Measurements from ENCODE around the gene FEM1A. TPM values are rescaled to one million over a fixed set of nuclear protein-coding genes. Genes with fewer than 3 reads are reported as not detected.
A peak's percentile ranks its signal among the peaks of the same experiment; 100 is the strongest.

Gene FEM1A
- total and polyA plus RNA-seq, 2 of the 13 experiments (the other 11 are each of a cell fraction or from before 2014, with no cell fraction given), result 3.2 to 10.8 TPM

DNA sequence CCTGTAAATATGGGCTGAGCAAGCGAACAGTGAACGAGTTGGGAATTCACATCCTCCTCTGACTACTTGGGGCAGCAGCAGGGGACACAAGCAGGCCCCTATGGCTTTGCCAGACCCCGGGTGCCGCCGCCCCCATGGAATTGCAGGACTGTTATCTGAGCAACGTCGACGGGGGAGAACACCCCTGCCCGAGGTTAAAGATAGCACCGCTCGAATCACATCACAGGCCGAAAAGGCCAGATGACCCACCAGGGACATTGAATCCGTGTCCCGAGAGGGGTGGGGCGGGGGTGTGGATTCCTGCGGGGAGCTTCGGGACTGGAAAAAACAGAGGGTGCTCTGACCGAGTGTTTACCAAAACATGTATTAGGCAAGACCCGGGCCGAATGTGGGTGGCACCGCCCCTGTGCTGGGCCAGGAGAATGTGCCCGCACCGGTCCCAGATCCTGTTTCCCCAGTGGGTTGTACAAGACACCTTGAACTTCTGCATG lies 9.1 kb downstream of the FEM1A start (continued):
- TF ChIP-seq ZNF670 (CRISPR knock-in tag; IDR thresholded peaks at IDR 0.05; ENCODE audit: borderline replicate concordance), result 0 out of 2 replicates have a peak, but pooled peaks have one; percentile 40
- TF ChIP-seq SUZ12 (IDR thresholded peaks at IDR 0.05; ENCODE audit: low read depth, low read length), result no peak
- TF ChIP-seq, protein P1, sequence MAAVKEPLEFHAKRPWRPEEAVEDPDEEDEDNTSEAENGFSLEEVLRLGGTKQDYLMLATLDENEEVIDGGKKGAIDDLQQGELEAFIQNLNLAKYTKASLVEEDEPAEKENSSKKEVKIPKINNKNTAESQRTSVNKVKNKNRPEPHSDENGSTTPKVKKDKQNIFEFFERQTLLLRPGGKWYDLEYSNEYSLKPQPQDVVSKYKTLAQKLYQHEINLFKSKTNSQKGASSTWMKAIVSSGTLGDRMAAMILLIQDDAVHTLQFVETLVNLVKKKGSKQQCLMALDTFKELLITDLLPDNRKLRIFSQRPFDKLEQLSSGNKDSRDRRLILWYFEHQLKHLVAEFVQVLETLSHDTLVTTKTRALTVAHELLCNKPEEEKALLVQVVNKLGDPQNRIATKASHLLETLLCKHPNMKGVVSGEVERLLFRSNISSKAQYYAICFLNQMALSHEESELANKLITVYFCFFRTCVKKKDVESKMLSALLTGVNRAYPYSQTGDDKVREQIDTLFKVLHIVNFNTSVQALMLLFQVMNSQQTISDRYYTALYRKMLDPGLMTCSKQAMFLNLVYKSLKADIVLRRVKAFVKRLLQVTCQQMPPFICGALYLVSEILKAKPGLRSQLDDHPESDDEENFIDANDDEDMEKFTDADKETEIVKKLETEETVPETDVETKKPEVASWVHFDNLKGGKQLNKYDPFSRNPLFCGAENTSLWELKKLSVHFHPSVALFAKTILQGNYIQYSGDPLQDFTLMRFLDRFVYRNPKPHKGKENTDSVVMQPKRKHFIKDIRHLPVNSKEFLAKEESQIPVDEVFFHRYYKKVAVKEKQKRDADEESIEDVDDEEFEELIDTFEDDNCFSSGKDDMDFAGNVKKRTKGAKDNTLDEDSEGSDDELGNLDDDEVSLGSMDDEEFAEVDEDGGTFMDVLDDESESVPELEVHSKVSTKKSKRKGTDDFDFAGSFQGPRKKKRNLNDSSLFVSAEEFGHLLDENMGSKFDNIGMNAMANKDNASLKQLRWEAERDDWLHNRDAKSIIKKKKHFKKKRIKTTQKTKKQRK (IDR thresholded peaks at IDR 0.05; ENCODE audit: low read length), result no peak
- no peak for TF ChIP-seq FOXK1 (CRISPR knock-in tag; IDR thresholded peaks at IDR 0.05; ENCODE audit: borderline replicate concordance, low read depth)
- TF ChIP-seq, protein P2, sequence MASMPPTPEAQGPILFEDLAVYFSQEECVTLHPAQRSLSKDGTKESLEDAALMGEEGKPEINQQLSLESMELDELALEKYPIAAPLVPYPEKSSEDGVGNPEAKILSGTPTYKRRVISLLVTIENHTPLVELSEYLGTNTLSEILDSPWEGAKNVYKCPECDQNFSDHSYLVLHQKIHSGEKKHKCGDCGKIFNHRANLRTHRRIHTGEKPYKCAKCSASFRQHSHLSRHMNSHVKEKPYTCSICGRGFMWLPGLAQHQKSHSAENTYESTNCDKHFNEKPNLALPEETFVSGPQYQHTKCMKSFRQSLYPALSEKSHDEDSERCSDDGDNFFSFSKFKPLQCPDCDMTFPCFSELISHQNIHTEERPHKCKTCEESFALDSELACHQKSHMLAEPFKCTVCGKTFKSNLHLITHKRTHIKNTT (CRISPR knock-in tag; IDR thresholded peaks at IDR 0.05), result no peak
- TF ChIP-seq, protein P3, sequence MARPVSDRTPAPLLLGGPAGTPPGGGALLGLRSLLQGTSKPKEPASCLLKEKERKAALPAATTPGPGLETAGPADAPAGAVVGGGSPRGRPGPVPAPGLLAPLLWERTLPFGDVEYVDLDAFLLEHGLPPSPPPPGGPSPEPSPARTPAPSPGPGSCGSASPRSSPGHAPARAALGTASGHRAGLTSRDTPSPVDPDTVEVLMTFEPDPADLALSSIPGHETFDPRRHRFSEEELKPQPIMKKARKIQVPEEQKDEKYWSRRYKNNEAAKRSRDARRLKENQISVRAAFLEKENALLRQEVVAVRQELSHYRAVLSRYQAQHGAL (CRISPR knock-in tag; IDR thresholded peaks at IDR 0.05; ENCODE audit: not compliant biosample characterization), result no peak
- 0 out of 2 replicates have a peak, but pooled peaks have one; percentile 32 for TF ChIP-seq CEBPG (CRISPR knock-in tag; IDR thresholded peaks at IDR 0.05)
- TF ChIP-seq RCOR2 (CRISPR knock-in tag; IDR thresholded peaks at IDR 0.05), result no peak
- TF ChIP-seq, protein P4, sequence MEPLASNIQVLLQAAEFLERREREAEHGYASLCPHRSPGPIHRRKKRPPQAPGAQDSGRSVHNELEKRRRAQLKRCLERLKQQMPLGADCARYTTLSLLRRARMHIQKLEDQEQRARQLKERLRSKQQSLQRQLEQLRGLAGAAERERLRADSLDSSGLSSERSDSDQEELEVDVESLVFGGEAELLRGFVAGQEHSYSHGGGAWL (CRISPR knock-in tag; IDR thresholded peaks at IDR 0.05), result no peak
- TF ChIP-seq, protein P5, sequence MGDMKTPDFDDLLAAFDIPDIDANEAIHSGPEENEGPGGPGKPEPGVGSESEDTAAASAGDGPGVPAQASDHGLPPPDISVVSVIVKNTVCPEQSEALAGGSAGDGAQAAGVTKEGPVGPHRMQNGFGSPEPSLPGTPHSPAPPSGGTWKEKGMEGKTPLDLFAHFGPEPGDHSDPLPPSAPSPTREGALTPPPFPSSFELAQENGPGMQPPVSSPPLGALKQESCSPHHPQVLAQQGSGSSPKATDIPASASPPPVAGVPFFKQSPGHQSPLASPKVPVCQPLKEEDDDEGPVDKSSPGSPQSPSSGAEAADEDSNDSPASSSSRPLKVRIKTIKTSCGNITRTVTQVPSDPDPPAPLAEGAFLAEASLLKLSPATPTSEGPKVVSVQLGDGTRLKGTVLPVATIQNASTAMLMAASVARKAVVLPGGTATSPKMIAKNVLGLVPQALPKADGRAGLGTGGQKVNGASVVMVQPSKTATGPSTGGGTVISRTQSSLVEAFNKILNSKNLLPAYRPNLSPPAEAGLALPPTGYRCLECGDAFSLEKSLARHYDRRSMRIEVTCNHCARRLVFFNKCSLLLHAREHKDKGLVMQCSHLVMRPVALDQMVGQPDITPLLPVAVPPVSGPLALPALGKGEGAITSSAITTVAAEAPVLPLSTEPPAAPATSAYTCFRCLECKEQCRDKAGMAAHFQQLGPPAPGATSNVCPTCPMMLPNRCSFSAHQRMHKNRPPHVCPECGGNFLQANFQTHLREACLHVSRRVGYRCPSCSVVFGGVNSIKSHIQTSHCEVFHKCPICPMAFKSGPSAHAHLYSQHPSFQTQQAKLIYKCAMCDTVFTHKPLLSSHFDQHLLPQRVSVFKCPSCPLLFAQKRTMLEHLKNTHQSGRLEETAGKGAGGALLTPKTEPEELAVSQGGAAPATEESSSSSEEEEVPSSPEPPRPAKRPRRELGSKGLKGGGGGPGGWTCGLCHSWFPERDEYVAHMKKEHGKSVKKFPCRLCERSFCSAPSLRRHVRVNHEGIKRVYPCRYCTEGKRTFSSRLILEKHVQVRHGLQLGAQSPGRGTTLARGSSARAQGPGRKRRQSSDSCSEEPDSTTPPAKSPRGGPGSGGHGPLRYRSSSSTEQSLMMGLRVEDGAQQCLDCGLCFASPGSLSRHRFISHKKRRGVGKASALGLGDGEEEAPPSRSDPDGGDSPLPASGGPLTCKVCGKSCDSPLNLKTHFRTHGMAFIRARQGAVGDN (CRISPR knock-in tag; IDR thresholded peaks at IDR 0.05), result peak; percentile 59
- no peak for TF ChIP-seq GTF3A (CRISPR knock-in tag; conservative IDR thresholded peaks at IDR 0.05)
- TF ChIP-seq ZNF331 (CRISPR knock-in tag; IDR thresholded peaks at IDR 0.05), result no peak
- no peak for TF ChIP-seq ZNF569 (CRISPR knock-in tag; IDR thresholded peaks at IDR 0.05; ENCODE audit: borderline replicate concordance)
- no peak for TF ChIP-seq ADNP (CRISPR knock-in tag; IDR thresholded peaks at IDR 0.05)
- no peak for TF ChIP-seq EZH2 (conservative IDR thresholded peaks at IDR 0.05; ENCODE audit: low read depth, low read length)
- TF ChIP-seq TP53 (CRISPR knock-in tag; conservative IDR thresholded peaks at IDR 0.05), result no peak
- TF ChIP-seq HHEX (CRISPR knock-in tag; IDR thresholded peaks at IDR 0.05), result no peak
- no peak for TF ChIP-seq ZNF552 (CRISPR knock-in tag; IDR thresholded peaks at IDR 0.05; ENCODE audit: borderline replicate concordance)
- no peak for TF ChIP-seq AKAP8 (CRISPR knock-in tag; IDR thresholded peaks at IDR 0.05)
- no peak for TF ChIP-seq MATR3 (CRISPR knock-in tag; IDR thresholded peaks at IDR 0.05)
- 0 out of 2 replicates have a peak, but pooled peaks have one; percentile 14 for TF ChIP-seq DMAP1 (CRISPR knock-in tag; IDR thresholded peaks at IDR 0.05)
- TF ChIP-seq ZNF564 (CRISPR knock-in tag; IDR thresholded peaks at IDR 0.05), result no peak
- no peak for TF ChIP-seq FOXM1 (CRISPR knock-in tag; IDR thresholded peaks at IDR 0.05)
- no peak for TF ChIP-seq GATAD2A (CRISPR knock-in tag; IDR thresholded peaks at IDR 0.05)
